GM15510 (cell line): ENCODE results near the gene EVC2.

Experiments used
- POLR2A ChIP-seq: IDR thresholded peaks from 3 replicates; pipeline ENCODE4 v1.6.1; 2011; ENCODE audit warnings: borderline replicate concordance; ENCODE audit not compliant: insufficient read length; ENCODE audit errors: extremely low read depth

EVC2 gene

GRCh38 chr4:5609306-5610007 is 98.9 kb downstream of the EVC2 start:
- TF ChIP-seq POLR2A, result no peak

- no peak for TF ChIP-seq POLR2A
Measured at GRCh38 chr4:5592272-5592671, 116.1 kb downstream of the EVC2 start.

- TF ChIP-seq POLR2A, result no peak
Measured at GRCh38 chr4:5589495-5589894, 118.9 kb downstream of the EVC2 start.

- no peak for TF ChIP-seq POLR2A
Measured at GRCh38 chr4:5588046-5588445, 120.3 kb downstream of the EVC2 start.

- no peak for TF ChIP-seq POLR2A
Measured at GRCh38 chr4:5575941-5576340, 132.4 kb downstream of the EVC2 start.

- TF ChIP-seq POLR2A, result no peak
Measured at GRCh38 chr4:5574386-5574785, 134.0 kb downstream of the EVC2 start.

GRCh38 chr4:5573965-5574364 is 134.4 kb downstream of the EVC2 start:
- no peak for TF ChIP-seq POLR2A

- no peak for TF ChIP-seq POLR2A
Measured at GRCh38 chr4:5572751-5573150, 135.6 kb downstream of the EVC2 start.

GRCh38 chr4:5572114-5572513 is 136.2 kb downstream of the EVC2 start:
- no peak for TF ChIP-seq POLR2A

- TF ChIP-seq POLR2A, result no peak
Measured at GRCh38 chr4:5571646-5572045, 136.7 kb downstream of the EVC2 start.

GRCh38 chr4:5569451-5569850 is 138.9 kb downstream of the EVC2 start:
- TF ChIP-seq POLR2A, result no peak

GRCh38 chr4:5568931-5569330 is 139.4 kb downstream of the EVC2 start:
- TF ChIP-seq POLR2A, result no peak

GRCh38 chr4:5568336-5568735 is 140.0 kb downstream of the EVC2 start:
- no peak for TF ChIP-seq POLR2A

GRCh38 chr4:5566991-5567390 is 141.4 kb downstream of the EVC2 start:
- no peak for TF ChIP-seq POLR2A

- TF ChIP-seq POLR2A, result no peak
Measured at GRCh38 chr4:5566526-5566925, 141.8 kb downstream of the EVC2 start.

- TF ChIP-seq POLR2A, result no peak
Measured at GRCh38 chr4:5563856-5564255, 144.5 kb downstream of the EVC2 start.

GRCh38 chr4:5562476-5562875 is 145.9 kb downstream of the EVC2 start:
- no peak for TF ChIP-seq POLR2A
